WTC11 (cell line): Measurements from ENCODE around the gene PLCZ1. TPM values are rescaled to one million over a fixed set of nuclear protein-coding genes. Genes with fewer than 3 reads are reported as not detected.

Source experiments
- ATAC-seq: fragments of 200-7000 bp; cut with Tn5 transposase; 2 replicates; pipeline ENCODE4 v1.10.0; 2021; ENCODE audit warnings: mild to moderate bottlenecking, moderate library complexity
- CTCF ChIA-PET: fragments of 300-600 bp; sonication (Branson Sonifier 250); formaldehyde crosslinking; loops from one replicate; lab custom pipeline; 2021; ENCODE audit warnings: antibody characterized with exemption; lab: Charles Lee
- POLR2A ChIA-PET: fragments of 350-600 bp; sonication (Branson Sonifier 250); formaldehyde crosslinking; loops from one replicate; lab custom pipeline; 2021; ENCODE audit warnings: antibody characterized with exemption; lab: Charles Lee
- DNase-seq: peaks from one replicate; pipeline ENCODE4 v3.0.0; 2021; ENCODE audit warnings: low spot score
- H3K27ac Mint-ChIP-seq: 2 replicates; pipeline ENCODE4 v1.8.0; 2021; ENCODE audit warnings: mixed read lengths
- H3K27me3 Mint-ChIP-seq: 2 replicates; pipeline ENCODE4 v1.8.0; 2021; ENCODE audit warnings: low read depth, mild to moderate bottlenecking, moderate library complexity, mixed read lengths
- H3K36me3 Mint-ChIP-seq: 2 replicates; pipeline ENCODE4 v1.8.0; 2021; ENCODE audit warnings: mixed read lengths
- H3K4me1 Mint-ChIP-seq: 2 replicates; pipeline ENCODE4 v1.8.0; 2022; ENCODE audit warnings: mixed read lengths
- H3K4me3 Mint-ChIP-seq: 2 replicates; pipeline ENCODE4 v1.8.0; 2021; ENCODE audit warnings: mild to moderate bottlenecking, moderate library complexity, mixed read lengths
- H3K9me3 Mint-ChIP-seq: 2 replicates; pipeline ENCODE4 v1.8.0; 2021; ENCODE audit warnings: mixed read lengths
- ATF1 ChIP-seq: sonication (generic); formaldehyde crosslinking; IDR thresholded peaks from 2 replicates; pipeline ENCODE4 v1.8.1; 2023; ENCODE audit warnings: mild to moderate bottlenecking, moderate library complexity, missing genetic modification reagents
- CBFB ChIP-seq: sonication (generic); formaldehyde crosslinking; IDR thresholded peaks from 2 replicates; pipeline ENCODE4 v1.8.1; 2022; ENCODE audit warnings: mild to moderate bottlenecking, low read depth, missing genetic modification reagents
- CREB1 ChIP-seq: sonication (generic); formaldehyde crosslinking; IDR thresholded peaks from 2 replicates; pipeline ENCODE4 v1.8.0; 2023; ENCODE audit warnings: mild to moderate bottlenecking, missing genetic modification reagents
- ELF4 ChIP-seq: sonication (generic); formaldehyde crosslinking; IDR thresholded peaks from 2 replicates; pipeline ENCODE4 v1.8.1; 2022; ENCODE audit warnings: low read depth, mild to moderate bottlenecking, moderate library complexity, missing genetic modification reagents
- FOXP1 ChIP-seq: sonication (generic); formaldehyde crosslinking; IDR thresholded peaks from 2 replicates; pipeline ENCODE4 v1.8.0; 2022; ENCODE audit warnings: missing genetic modification reagents, mild to moderate bottlenecking, moderate library complexity, borderline replicate concordance
- GABPB1 ChIP-seq: sonication (generic); formaldehyde crosslinking; IDR thresholded peaks from 2 replicates; pipeline ENCODE4 v1.8.1; 2023; ENCODE audit warnings: mild to moderate bottlenecking, missing genetic modification reagents
- GRHL2 ChIP-seq: fragments of 250-450 bp; sonication (Bioruptor Pico); IDR thresholded peaks from 2 replicates; pipeline ENCODE4 v1.8.0; 2022; ENCODE audit warnings: mild to moderate bottlenecking, moderate library complexity; ENCODE audit not compliant: insufficient replicate concordance, severe bottlenecking
- KAT7 ChIP-seq: sonication (generic); formaldehyde crosslinking; IDR thresholded peaks from 2 replicates; pipeline ENCODE4 v1.8.1; 2023; ENCODE audit warnings: missing genetic modification reagents, mild to moderate bottlenecking, borderline replicate concordance
- NR2C2 ChIP-seq: sonication (generic); formaldehyde crosslinking; IDR thresholded peaks from 2 replicates; pipeline ENCODE4 v1.8.0; 2022; ENCODE audit warnings: mild to moderate bottlenecking, missing genetic modification reagents
- RORB ChIP-seq: fragments of 250-450 bp; sonication (Bioruptor Pico); IDR thresholded peaks from 2 replicates; pipeline ENCODE4 v1.9.0; 2021; ENCODE audit warnings: mild to moderate bottlenecking
- SMAD3 ChIP-seq: sonication (generic); formaldehyde crosslinking; IDR thresholded peaks from 2 replicates; pipeline ENCODE4 v1.8.0; 2022; ENCODE audit warnings: missing genetic modification reagents, mild to moderate bottlenecking, borderline replicate concordance
- SOX15 ChIP-seq: fragments of 250-450 bp; sonication (Bioruptor Pico); IDR thresholded peaks from 2 replicates; pipeline ENCODE4 v1.9.0; 2021; ENCODE audit warnings: mild to moderate bottlenecking
- TCF7 ChIP-seq: sonication (generic); formaldehyde crosslinking; IDR thresholded peaks from 2 replicates; pipeline ENCODE4 v1.8.0; 2022; ENCODE audit warnings: mild to moderate bottlenecking, low read depth, missing genetic modification reagents, moderate library complexity
- TEAD1 ChIP-seq: sonication (generic); formaldehyde crosslinking; IDR thresholded peaks from 2 replicates; pipeline ENCODE4 v1.8.0; 2022; ENCODE audit warnings: mild to moderate bottlenecking, missing genetic modification reagents
- TP53 ChIP-seq: sonication (generic); formaldehyde crosslinking; IDR thresholded peaks from 2 replicates; pipeline ENCODE4 v1.8.1; 2023; ENCODE audit warnings: mild to moderate bottlenecking, missing genetic modification reagents
- ZNF263 ChIP-seq: sonication (generic); formaldehyde crosslinking; IDR thresholded peaks from 2 replicates; pipeline ENCODE4 v1.8.1; 2022; ENCODE audit warnings: low read depth, mild to moderate bottlenecking, moderate library complexity, missing genetic modification reagents
- ZNF396 ChIP-seq: fragments of 250-450 bp; sonication (Bioruptor Pico); IDR thresholded peaks from 2 replicates; pipeline ENCODE4 v1.8.0; 2021; ENCODE audit warnings: mild to moderate bottlenecking, moderate library complexity, borderline replicate concordance
- total RNA-seq: library from RNA; stranded (reverse); gene quantifications from 3 replicates; pipeline ENCODE4 v1.2.3, GENCODE V29; 2021
- TF ChIP-seq, protein P1 (sequence below): sonication (generic); formaldehyde crosslinking; IDR thresholded peaks from 2 replicates; pipeline ENCODE4 v1.8.1; 2023; ENCODE audit warnings: mild to moderate bottlenecking, missing genetic modification reagents, borderline replicate concordance
- TF ChIP-seq, protein P2 (sequence below): sonication (generic); formaldehyde crosslinking; IDR thresholded peaks from 2 replicates; pipeline ENCODE4 v1.8.0; 2022; ENCODE audit warnings: mild to moderate bottlenecking, missing genetic modification reagents
- TF ChIP-seq, protein P3 (sequence below): sonication (generic); formaldehyde crosslinking; IDR thresholded peaks from 2 replicates; pipeline ENCODE4 v1.8.1; 2023; ENCODE audit warnings: mild to moderate bottlenecking, missing genetic modification reagents
- TF ChIP-seq, protein P4 (sequence below): sonication (generic); formaldehyde crosslinking; IDR thresholded peaks from 2 replicates; pipeline ENCODE4 v1.8.0; 2023; ENCODE audit warnings: missing genetic modification reagents
- TF ChIP-seq, protein P5 (sequence below): fragments of 250-450 bp; sonication (Bioruptor Pico); IDR thresholded peaks from 2 replicates; pipeline ENCODE4 v1.9.0; 2021; ENCODE audit warnings: mild to moderate bottlenecking
- TF ChIP-seq, protein P6 (sequence below): sonication (generic); formaldehyde crosslinking; IDR thresholded peaks from 2 replicates; pipeline ENCODE4 v1.8.1; 2022; ENCODE audit warnings: missing genetic modification reagents, borderline replicate concordance

The PLCZ1 gene
- total RNA-seq, 1 experiment from 2014 or later, result not detected

DNA sequence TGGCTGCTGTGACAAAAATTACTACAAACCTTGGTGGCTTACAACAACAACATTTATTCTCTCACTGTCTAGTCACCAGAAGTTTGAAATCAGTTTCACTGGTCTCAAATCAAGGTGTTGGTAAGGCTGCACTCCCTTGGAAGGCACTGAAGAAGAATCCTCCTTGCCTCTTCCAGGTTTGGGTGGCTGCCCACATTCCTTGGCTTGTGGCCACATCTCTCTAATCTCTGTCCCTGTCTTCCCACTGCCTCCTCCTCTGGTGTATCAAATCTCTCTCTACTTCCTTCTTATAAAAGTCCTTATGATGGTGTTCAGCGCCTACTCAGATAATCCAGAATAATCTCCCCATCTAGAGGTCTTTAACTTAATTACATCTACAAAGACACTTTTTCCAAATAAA lies 31.0 kb downstream of the PLCZ1 start:
- no peak overlapping the region for H3K27ac Mint-ChIP-seq
- H3K4me1 Mint-ChIP-seq, result peaks cover 9% of the 10 kb centered on the region
- peaks cover 2% of the 10 kb centered on the region; the same call in 1 of the 2 replicates for H3K27me3 Mint-ChIP-seq
- H3K9me3 Mint-ChIP-seq, result peaks cover 42% of the 10 kb centered on the region
- TF ChIP-seq ZNF263 (CRISPR knock-in tag) (no peak), FOXP1 (no peak)
- no peak overlapping the region for H3K4me3 Mint-ChIP-seq
- H3K36me3 Mint-ChIP-seq, result peaks cover 8% of the 10 kb centered on the region
- ChIA-PET CTCF (no interaction called here), POLR2A (no interaction called here)
- ATAC-seq (no peak), DNase-seq (no peak)

DNA sequence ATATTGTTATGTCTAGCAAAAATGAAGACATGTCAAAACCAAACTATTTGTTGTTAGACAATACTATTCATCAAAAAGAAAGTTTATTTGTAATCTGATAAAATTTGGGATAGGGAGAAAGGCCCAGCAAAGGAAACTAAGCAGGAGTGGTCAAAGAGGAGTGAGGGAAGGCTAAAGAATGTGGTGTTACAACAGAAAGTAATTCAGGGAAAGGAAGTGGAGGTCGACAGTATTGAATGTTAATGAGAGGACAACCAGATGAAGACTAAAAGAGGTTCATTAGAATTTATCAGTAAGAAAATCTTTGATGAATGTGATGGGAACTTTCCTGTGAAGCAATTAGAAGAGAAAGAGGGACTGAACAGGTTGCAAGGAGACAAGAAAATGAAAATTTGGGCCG lies 33.9 kb downstream of the PLCZ1 start:
- Mint-ChIP-seq H3K36me3 (peaks cover 5% of the 10 kb centered on the region), H3K27ac (peak overlapping the region; percentile 28)
- CTCF ChIA-PET, result no interaction called here

DNA sequence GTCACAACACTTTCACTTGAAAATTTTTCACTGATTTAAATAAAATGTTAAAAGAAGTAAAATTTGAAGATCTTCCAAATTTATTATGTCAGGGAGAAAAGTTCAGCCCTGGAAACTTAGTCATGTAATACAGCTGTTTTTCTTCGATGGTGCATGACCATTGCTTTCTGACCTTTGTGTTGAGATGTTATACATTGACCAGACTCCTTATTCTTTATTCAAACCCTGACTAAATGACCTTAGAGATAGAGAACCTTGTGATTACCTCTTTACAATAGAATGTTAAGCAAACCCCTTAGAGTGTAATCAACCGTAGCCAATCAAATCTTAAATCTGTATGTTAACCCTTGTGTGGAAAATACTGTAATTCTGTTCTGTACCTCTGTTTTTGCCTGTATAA lies 34.5 kb downstream of the PLCZ1 start:
- H3K36me3 Mint-ChIP-seq, result peaks cover 5% of the 10 kb centered on the region

More for the DNA sequence above, 33.9 kb downstream of the PLCZ1 start:
- H3K4me3 Mint-ChIP-seq, result no peak overlapping the region
- TF ChIP-seq NR2C2 (CRISPR knock-in tag) (no peak), TCF7 (no peak), GRHL2 (CRISPR knock-in tag) (no peak), ELF4 (CRISPR knock-in tag) (no peak), KAT7 (CRISPR knock-in tag) (no peak), ZNF263 (CRISPR knock-in tag) (no peak)
- POLR2A ChIA-PET, result no interaction called here
- ATAC-seq (peak; percentile 47; the same call in 1 of the 2 replicates), DNase-seq (no peak)
- H3K27me3 Mint-ChIP-seq, result peaks cover 2% of the 10 kb centered on the region; the same call in 1 of the 2 replicates
- peaks cover 9% of the 10 kb centered on the region for H3K4me1 Mint-ChIP-seq
- H3K9me3 Mint-ChIP-seq, result peaks cover 25% of the 10 kb centered on the region

More for the DNA sequence above, 34.5 kb downstream of the PLCZ1 start:
- Mint-ChIP-seq H3K27me3 (peaks cover 2% of the 10 kb centered on the region; the same call in 1 of the 2 replicates), H3K4me3 (no peak overlapping the region), H3K27ac (no peak overlapping the region), H3K4me1 (peaks cover 9% of the 10 kb centered on the region), H3K9me3 (peaks cover 21% of the 10 kb centered on the region)
- ChIA-PET CTCF (interaction anchor here (0.7 kb wide), 1 partner anchor 301 kb away, joined by 4 read pairs; no protein-coding TSS in a partner anchor), POLR2A (interaction anchor here (0.6 kb wide), 1 partner anchor 1888 kb away, joined by 5 read pairs; no protein-coding TSS in a partner anchor)
- ATAC-seq (no peak), DNase-seq (no peak)
- TF ChIP-seq, protein P1, sequence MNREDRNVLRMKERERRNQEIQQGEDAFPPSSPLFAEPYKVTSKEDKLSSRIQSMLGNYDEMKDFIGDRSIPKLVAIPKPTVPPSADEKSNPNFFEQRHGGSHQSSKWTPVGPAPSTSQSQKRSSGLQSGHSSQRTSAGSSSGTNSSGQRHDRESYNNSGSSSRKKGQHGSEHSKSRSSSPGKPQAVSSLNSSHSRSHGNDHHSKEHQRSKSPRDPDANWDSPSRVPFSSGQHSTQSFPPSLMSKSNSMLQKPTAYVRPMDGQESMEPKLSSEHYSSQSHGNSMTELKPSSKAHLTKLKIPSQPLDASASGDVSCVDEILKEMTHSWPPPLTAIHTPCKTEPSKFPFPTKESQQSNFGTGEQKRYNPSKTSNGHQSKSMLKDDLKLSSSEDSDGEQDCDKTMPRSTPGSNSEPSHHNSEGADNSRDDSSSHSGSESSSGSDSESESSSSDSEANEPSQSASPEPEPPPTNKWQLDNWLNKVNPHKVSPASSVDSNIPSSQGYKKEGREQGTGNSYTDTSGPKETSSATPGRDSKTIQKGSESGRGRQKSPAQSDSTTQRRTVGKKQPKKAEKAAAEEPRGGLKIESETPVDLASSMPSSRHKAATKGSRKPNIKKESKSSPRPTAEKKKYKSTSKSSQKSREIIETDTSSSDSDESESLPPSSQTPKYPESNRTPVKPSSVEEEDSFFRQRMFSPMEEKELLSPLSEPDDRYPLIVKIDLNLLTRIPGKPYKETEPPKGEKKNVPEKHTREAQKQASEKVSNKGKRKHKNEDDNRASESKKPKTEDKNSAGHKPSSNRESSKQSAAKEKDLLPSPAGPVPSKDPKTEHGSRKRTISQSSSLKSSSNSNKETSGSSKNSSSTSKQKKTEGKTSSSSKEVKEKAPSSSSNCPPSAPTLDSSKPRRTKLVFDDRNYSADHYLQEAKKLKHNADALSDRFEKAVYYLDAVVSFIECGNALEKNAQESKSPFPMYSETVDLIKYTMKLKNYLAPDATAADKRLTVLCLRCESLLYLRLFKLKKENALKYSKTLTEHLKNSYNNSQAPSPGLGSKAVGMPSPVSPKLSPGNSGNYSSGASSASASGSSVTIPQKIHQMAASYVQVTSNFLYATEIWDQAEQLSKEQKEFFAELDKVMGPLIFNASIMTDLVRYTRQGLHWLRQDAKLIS (CRISPR knock-in tag), result no peak
- no peak for TF ChIP-seq ATF1 (CRISPR knock-in tag)
- no peak for TF ChIP-seq TP53 (CRISPR knock-in tag)
- TF ChIP-seq SOX15 (CRISPR knock-in tag), result no peak
- TF ChIP-seq RORB (CRISPR knock-in tag), result no peak
- no peak for TF ChIP-seq SMAD3
- no peak for TF ChIP-seq GABPB1 (CRISPR knock-in tag)
- TF ChIP-seq ELF4 (CRISPR knock-in tag), result no peak
- TF ChIP-seq, protein P2, sequence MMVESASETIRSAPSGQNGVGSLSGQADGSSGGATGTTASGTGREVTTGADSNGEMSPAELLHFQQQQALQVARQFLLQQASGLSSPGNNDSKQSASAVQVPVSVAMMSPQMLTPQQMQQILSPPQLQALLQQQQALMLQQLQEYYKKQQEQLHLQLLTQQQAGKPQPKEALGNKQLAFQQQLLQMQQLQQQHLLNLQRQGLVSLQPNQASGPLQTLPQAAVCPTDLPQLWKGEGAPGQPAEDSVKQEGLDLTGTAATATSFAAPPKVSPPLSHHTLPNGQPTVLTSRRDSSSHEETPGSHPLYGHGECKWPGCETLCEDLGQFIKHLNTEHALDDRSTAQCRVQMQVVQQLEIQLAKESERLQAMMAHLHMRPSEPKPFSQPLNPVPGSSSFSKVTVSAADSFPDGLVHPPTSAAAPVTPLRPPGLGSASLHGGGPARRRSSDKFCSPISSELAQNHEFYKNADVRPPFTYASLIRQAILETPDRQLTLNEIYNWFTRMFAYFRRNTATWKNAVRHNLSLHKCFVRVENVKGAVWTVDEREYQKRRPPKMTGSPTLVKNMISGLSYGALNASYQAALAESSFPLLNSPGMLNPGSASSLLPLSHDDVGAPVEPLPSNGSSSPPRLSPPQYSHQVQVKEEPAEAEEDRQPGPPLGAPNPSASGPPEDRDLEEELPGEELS (CRISPR knock-in tag), result no peak
- TF ChIP-seq CBFB, result no peak
- no peak for TF ChIP-seq TEAD1 (CRISPR knock-in tag)
- TF ChIP-seq, protein P3, sequence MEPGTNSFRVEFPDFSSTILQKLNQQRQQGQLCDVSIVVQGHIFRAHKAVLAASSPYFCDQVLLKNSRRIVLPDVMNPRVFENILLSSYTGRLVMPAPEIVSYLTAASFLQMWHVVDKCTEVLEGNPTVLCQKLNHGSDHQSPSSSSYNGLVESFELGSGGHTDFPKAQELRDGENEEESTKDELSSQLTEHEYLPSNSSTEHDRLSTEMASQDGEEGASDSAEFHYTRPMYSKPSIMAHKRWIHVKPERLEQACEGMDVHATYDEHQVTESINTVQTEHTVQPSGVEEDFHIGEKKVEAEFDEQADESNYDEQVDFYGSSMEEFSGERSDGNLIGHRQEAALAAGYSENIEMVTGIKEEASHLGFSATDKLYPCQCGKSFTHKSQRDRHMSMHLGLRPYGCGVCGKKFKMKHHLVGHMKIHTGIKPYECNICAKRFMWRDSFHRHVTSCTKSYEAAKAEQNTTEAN (CRISPR knock-in tag), result no peak
- TF ChIP-seq CREB1 (CRISPR knock-in tag), result no peak
- no peak for TF ChIP-seq ZNF396
- TF ChIP-seq, protein P4, sequence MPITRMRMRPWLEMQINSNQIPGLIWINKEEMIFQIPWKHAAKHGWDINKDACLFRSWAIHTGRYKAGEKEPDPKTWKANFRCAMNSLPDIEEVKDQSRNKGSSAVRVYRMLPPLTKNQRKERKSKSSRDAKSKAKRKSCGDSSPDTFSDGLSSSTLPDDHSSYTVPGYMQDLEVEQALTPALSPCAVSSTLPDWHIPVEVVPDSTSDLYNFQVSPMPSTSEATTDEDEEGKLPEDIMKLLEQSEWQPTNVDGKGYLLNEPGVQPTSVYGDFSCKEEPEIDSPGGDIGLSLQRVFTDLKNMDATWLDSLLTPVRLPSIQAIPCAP (CRISPR knock-in tag), result no peak
- TF ChIP-seq, protein P5, sequence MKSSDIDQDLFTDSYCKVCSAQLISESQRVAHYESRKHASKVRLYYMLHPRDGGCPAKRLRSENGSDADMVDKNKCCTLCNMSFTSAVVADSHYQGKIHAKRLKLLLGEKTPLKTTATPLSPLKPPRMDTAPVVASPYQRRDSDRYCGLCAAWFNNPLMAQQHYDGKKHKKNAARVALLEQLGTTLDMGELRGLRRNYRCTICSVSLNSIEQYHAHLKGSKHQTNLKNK, result no peak
- TF ChIP-seq, protein P6, sequence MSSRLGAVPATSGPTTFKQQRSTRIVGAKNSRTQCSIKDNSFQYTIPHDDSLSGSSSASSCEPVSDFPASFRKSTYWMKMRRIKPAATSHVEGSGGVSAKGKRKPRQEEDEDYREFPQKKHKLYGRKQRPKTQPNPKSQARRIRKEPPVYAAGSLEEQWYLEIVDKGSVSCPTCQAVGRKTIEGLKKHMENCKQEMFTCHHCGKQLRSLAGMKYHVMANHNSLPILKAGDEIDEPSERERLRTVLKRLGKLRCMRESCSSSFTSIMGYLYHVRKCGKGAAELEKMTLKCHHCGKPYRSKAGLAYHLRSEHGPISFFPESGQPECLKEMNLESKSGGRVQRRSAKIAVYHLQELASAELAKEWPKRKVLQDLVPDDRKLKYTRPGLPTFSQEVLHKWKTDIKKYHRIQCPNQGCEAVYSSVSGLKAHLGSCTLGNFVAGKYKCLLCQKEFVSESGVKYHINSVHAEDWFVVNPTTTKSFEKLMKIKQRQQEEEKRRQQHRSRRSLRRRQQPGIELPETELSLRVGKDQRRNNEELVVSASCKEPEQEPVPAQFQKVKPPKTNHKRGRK (CRISPR knock-in tag), result no peak
